ENCODE data around the gene TCAIM.

TCAIM gene

GRCh38 chr3:44421280-44421679 lies 82.7 kb downstream of the TCAIM start:
- no peak overlapping the region for H3K9ac ChIP-seq (ENCODE audit: insufficient read length)
- no peak overlapping the region for H3K27ac ChIP-seq
- DNase-seq (ENCODE audit: low read depth, low spot score): no peak
- no peaks in the 10 kb centered on the region for H3K9me3 ChIP-seq (ENCODE audit: low read depth, low read length)
- TF ChIP-seq POLR2AphosphoS5 (IDR thresholded peaks at IDR 0.05; ENCODE audit: borderline replicate concordance, low read depth, low read length) (no peak), EZH2 (IDR thresholded peaks at IDR 0.05) (no peak), FOXP2 (optimal IDR thresholded peaks at IDR 0.05; ENCODE audit: control extremely low read depth, extremely low read length, insufficient read depth) (no peak)
- H3K36me3 ChIP-seq (ENCODE audit: insufficient read depth, low read length): no peaks in the 10 kb centered on the region
- H3K4me3 ChIP-seq: no peak overlapping the region

- no peaks in the 10 kb centered on the region for H3K36me3 ChIP-seq (ENCODE audit: insufficient read depth, low read length)
- no peak overlapping the region for H3K4me3 ChIP-seq
- no peak for DNase-seq (ENCODE audit: low read depth, low spot score)
- TF ChIP-seq FOXP2 (optimal IDR thresholded peaks at IDR 0.05; ENCODE audit: control extremely low read depth, extremely low read length, insufficient read depth): no peak
- TF ChIP-seq POLR2AphosphoS5 (IDR thresholded peaks at IDR 0.05; ENCODE audit: borderline replicate concordance, low read depth, low read length): no peak
- TF ChIP-seq EZH2 (IDR thresholded peaks at IDR 0.05): no peak
- no peaks in the 10 kb centered on the region for H3K9me3 ChIP-seq (ENCODE audit: low read depth, low read length)
- H3K27ac ChIP-seq: no peak overlapping the region
- no peak overlapping the region for H3K9ac ChIP-seq (ENCODE audit: insufficient read length)
These were observed 86.2 kb downstream of the TCAIM start for GRCh38 chr3:44424758-44425157.

- Histone ChIP-seq H3K27ac (no peak overlapping the region), H3K9ac (ENCODE audit: insufficient read length) (no peak overlapping the region), H3K36me3 (ENCODE audit: insufficient read depth, low read length) (no peaks in the 10 kb centered on the region), H3K9me3 (ENCODE audit: low read depth, low read length) (no peaks in the 10 kb centered on the region), H3K4me3 (no peak overlapping the region)
- no peak for TF ChIP-seq POLR2AphosphoS5 (IDR thresholded peaks at IDR 0.05; ENCODE audit: borderline replicate concordance, low read depth, low read length)
- DNase-seq (ENCODE audit: low read depth, low spot score): no peak
These were observed 89.1 kb downstream of the TCAIM start for GRCh38 chr3:44427683-44428082.

- Histone ChIP-seq H3K9ac (ENCODE audit: insufficient read length) (no peak overlapping the region), H3K36me3 (ENCODE audit: insufficient read depth, low read length) (no peaks in the 10 kb centered on the region)
These were observed 90.3 kb downstream of the TCAIM start for GRCh38 chr3:44428910-44429309.

GRCh38 chr3:44429459-44429858 lies 90.9 kb downstream of the TCAIM start:
- H3K9me3 ChIP-seq (ENCODE audit: low read depth, low read length): no peaks in the 10 kb centered on the region
- TF ChIP-seq POLR2AphosphoS5 (IDR thresholded peaks at IDR 0.05; ENCODE audit: borderline replicate concordance, low read depth, low read length) (no peak), FOXP2 (optimal IDR thresholded peaks at IDR 0.05; ENCODE audit: control extremely low read depth, extremely low read length, insufficient read depth) (no peak), EZH2 (IDR thresholded peaks at IDR 0.05) (no peak)
- no peak for DNase-seq (ENCODE audit: low read depth, low spot score)
- H3K36me3 ChIP-seq (ENCODE audit: insufficient read depth, low read length): no peaks in the 10 kb centered on the region
- H3K27ac ChIP-seq: no peak overlapping the region
- H3K4me3 ChIP-seq: no peak overlapping the region
- no peak overlapping the region for H3K9ac ChIP-seq (ENCODE audit: insufficient read length)

More at GRCh38 chr3:44428910-44429309, 90.3 kb downstream of the TCAIM start:
- Histone ChIP-seq H3K4me3 (no peak overlapping the region), H3K27ac (no peak overlapping the region), H3K9me3 (ENCODE audit: low read depth, low read length) (no peaks in the 10 kb centered on the region)
- TF ChIP-seq EZH2 (IDR thresholded peaks at IDR 0.05) (no peak), FOXP2 (optimal IDR thresholded peaks at IDR 0.05; ENCODE audit: control extremely low read depth, extremely low read length, insufficient read depth) (no peak), POLR2AphosphoS5 (IDR thresholded peaks at IDR 0.05; ENCODE audit: borderline replicate concordance, low read depth, low read length) (no peak)
- DNase-seq (ENCODE audit: low read depth, low spot score): no peak

- TF ChIP-seq POLR2AphosphoS5 (IDR thresholded peaks at IDR 0.05; ENCODE audit: borderline replicate concordance, low read depth, low read length): no peak
- no peak for TF ChIP-seq EZH2 (IDR thresholded peaks at IDR 0.05)
- no peak overlapping the region for H3K27ac ChIP-seq
- no peak for DNase-seq (ENCODE audit: low read depth, low spot score)
- H3K9ac ChIP-seq (ENCODE audit: insufficient read length): no peak overlapping the region
- H3K36me3 ChIP-seq (ENCODE audit: insufficient read depth, low read length): no peaks in the 10 kb centered on the region
- no peaks in the 10 kb centered on the region for H3K9me3 ChIP-seq (ENCODE audit: low read depth, low read length)
- no peak overlapping the region for H3K4me3 ChIP-seq
These were observed 91.9 kb downstream of the TCAIM start for GRCh38 chr3:44430466-44430865.

GRCh38 chr3:44434834-44435510 lies 96.4 kb downstream of the TCAIM start:
- DNase-seq (ENCODE audit: low read depth, low spot score): no peak
- Histone ChIP-seq H3K9ac (ENCODE audit: insufficient read length) (no peak overlapping the region), H3K9me3 (ENCODE audit: low read depth, low read length) (no peaks in the 10 kb centered on the region), H3K36me3 (ENCODE audit: insufficient read depth, low read length) (no peaks in the 10 kb centered on the region), H3K4me3 (no peak overlapping the region), H3K27ac (no peak overlapping the region)
- TF ChIP-seq POLR2AphosphoS5 (IDR thresholded peaks at IDR 0.05; ENCODE audit: borderline replicate concordance, low read depth, low read length) (no peak), EZH2 (IDR thresholded peaks at IDR 0.05) (no peak), FOXP2 (optimal IDR thresholded peaks at IDR 0.05; ENCODE audit: control extremely low read depth, extremely low read length, insufficient read depth) (no peak)

- Histone ChIP-seq H3K36me3 (ENCODE audit: insufficient read depth, low read length) (no peaks in the 10 kb centered on the region), H3K4me3 (no peak overlapping the region), H3K9me3 (ENCODE audit: low read depth, low read length) (no peaks in the 10 kb centered on the region), H3K9ac (ENCODE audit: insufficient read length) (no peak overlapping the region), H3K27ac (no peak overlapping the region)
- TF ChIP-seq FOXP2 (optimal IDR thresholded peaks at IDR 0.05; ENCODE audit: control extremely low read depth, extremely low read length, insufficient read depth) (no peak), EZH2 (IDR thresholded peaks at IDR 0.05) (no peak), POLR2AphosphoS5 (IDR thresholded peaks at IDR 0.05; ENCODE audit: borderline replicate concordance, low read depth, low read length) (no peak)
- no peak for DNase-seq (ENCODE audit: low read depth, low spot score)
These were observed 97.6 kb downstream of the TCAIM start for GRCh38 chr3:44436181-44436580.

- no peaks in the 10 kb centered on the region for H3K9me3 ChIP-seq (ENCODE audit: low read depth, low read length)
- H3K27ac ChIP-seq: no peak overlapping the region
- no peaks in the 10 kb centered on the region; the same call in 1 of the 2 replicates for H3K36me3 ChIP-seq (ENCODE audit: insufficient read depth, low read length)
- H3K4me3 ChIP-seq: no peak overlapping the region
- DNase-seq (ENCODE audit: low read depth, low spot score): no peak
- no peak for TF ChIP-seq POLR2AphosphoS5 (IDR thresholded peaks at IDR 0.05; ENCODE audit: borderline replicate concordance, low read depth, low read length)
- TF ChIP-seq FOXP2 (optimal IDR thresholded peaks at IDR 0.05; ENCODE audit: control extremely low read depth, extremely low read length, insufficient read depth): no peak
- TF ChIP-seq EZH2 (IDR thresholded peaks at IDR 0.05): no peak
- H3K9ac ChIP-seq (ENCODE audit: insufficient read length): no peak overlapping the region
These were observed 99.2 kb downstream of the TCAIM start for GRCh38 chr3:44437800-44438199.
